ENCODE results near the gene PKP4.

DNA sequence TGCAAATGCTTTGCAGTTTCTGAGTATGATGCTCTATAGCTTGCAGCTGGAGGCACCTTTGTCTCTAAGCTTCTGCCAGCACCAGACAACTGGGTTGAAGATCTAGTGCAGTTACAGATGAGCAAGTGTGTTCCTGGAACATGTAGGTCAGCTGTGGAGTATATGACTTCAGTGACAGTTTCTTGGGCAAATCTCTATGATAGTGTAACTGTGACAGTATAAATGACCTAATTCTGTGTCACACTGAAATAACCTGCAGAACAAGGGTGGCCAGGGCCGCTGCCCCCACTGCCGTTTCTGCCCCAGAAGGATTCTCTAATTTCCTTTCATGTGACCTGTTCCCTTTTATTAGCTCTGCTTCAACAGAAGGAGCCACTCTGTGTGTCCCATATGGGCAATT lies 193.1 kb downstream of the PKP4 start:
- no peak for TF ChIP-seq CTCF (IDR thresholded peaks at IDR 0.05)
- no peak for TF ChIP-seq POLR2A (IDR thresholded peaks at IDR 0.05)
